ENCODE data around the gene SPIN2B.
"Not testable (repeated sequence)": the region's sequence is repeated elsewhere in the genome, so short reads cannot be mapped to it uniquely, and the experiment has no call there.

SPIN2B gene

DNA sequence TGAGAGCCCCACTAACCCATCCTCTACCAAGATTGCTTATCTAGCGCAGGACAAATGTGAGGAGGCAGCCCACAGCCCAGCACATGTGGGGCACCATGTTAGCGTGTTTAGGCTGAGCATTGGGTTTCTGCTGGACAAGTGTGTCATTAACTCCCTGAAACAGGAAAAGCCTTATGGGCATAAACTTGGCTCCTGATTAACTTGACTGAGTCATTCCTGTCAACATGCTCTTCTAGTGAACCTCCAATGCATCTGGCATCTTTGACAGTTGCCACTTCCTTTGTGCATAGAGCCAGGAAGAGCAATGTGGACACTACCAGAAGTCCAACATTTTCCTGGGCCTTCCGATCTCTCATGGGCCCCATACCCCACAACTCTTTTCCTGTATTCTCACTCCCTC, 13.4 kb upstream of the SPIN2B start:
- TF ChIP-seq POLR2AphosphoS5 (IDR thresholded peaks at IDR 0.05; ENCODE audit: borderline replicate concordance, low read depth, low read length), result no peak
- no peak for TF ChIP-seq FOXP2 (optimal IDR thresholded peaks at IDR 0.05; ENCODE audit: control extremely low read depth, extremely low read length, insufficient read depth)
- no peak for TF ChIP-seq EZH2 (IDR thresholded peaks at IDR 0.05)
- no peaks in the 10 kb centered on the region for H3K9me3 ChIP-seq (ENCODE audit: low read depth, low read length)
- no peak for DNase-seq (ENCODE audit: low read depth, low spot score)
- no peaks in the 10 kb centered on the region for H3K36me3 ChIP-seq (ENCODE audit: insufficient read depth, low read length)
- no peak overlapping the region for H3K9ac ChIP-seq (ENCODE audit: insufficient read length)
- no peak overlapping the region for H3K27ac ChIP-seq
- no peak overlapping the region for H3K4me3 ChIP-seq

DNA sequence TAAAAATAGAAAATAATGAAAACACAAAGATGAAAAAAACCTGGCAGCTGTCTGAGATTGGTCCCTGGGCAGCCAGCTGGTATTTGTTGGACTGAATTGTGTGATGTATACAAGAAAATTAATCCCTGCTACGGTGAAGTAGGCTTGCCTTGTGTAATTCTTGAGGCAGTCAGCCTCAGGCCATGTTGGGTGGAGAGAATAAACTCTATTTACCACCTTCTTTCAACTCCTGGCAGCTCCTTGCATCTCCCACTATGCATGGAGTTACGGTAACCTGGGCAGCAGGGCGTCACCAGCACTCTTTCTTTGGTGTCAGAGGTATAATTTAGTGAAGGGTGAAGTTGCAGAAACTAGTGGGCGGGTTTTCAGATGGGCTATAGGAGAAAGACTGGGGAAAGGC, 12.4 kb upstream of the SPIN2B start:
- TF ChIP-seq FOXP2 (optimal IDR thresholded peaks at IDR 0.05; ENCODE audit: control extremely low read depth, extremely low read length, insufficient read depth) (no peak), EZH2 (IDR thresholded peaks at IDR 0.05) (no peak), POLR2AphosphoS5 (IDR thresholded peaks at IDR 0.05; ENCODE audit: borderline replicate concordance, low read depth, low read length) (no peak)
- Histone ChIP-seq H3K9ac (ENCODE audit: insufficient read length) (no peak overlapping the region), H3K9me3 (ENCODE audit: low read depth, low read length) (no peaks in the 10 kb centered on the region), H3K4me3 (no peak overlapping the region), H3K27ac (no peak overlapping the region), H3K36me3 (ENCODE audit: insufficient read depth, low read length) (no peaks in the 10 kb centered on the region)
- DNase-seq (ENCODE audit: low read depth, low spot score), result no peak

DNA sequence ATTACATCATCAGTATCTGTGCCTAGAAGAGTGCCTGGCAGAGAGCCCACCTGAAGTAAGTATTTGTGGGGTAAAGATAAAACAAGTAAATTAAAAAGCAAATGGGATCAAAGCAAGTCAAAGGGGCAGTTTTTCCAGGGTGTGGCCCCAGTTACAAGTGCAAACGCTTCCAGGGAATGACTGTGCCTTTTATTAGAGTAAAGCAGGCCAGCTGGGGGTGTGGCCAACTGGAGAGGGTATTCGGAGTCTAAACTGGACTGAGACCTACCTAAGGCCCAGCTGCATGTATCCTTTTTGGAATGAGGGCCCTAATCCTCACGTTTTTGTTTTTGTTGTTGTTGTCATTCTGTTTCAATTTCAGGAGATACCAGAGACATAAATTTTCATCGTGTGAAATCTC, 11.9 kb upstream of the SPIN2B start:
- not testable (repeated sequence) for H3K27ac ChIP-seq; H3K9ac ChIP-seq (ENCODE audit: insufficient read length); H3K4me3 ChIP-seq; H3K36me3 ChIP-seq (ENCODE audit: insufficient read depth, low read length); H3K9me3 ChIP-seq (ENCODE audit: low read depth, low read length); DNase-seq (ENCODE audit: low read depth, low spot score)

DNA sequence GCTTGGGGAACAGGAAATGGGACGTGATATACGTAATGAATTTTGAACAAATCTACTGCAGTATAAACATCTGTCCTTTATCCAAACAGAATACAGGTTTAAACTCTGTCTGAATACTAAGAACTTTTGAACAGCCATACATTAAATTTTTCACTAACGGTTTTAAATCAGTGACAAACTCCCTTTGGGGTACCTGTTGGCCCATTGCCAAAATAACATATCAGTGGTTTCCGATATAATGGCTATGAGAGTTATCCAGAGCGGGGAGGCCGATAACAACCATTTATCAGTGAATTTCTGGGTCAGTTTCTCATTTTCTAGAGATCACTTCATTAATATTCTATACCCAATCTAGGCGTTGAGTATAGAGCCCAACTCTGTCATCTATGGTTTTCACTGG, 10.7 kb upstream of the SPIN2B start:
- H3K27ac ChIP-seq, result no peak overlapping the region
- DNase-seq (ENCODE audit: low read depth, low spot score), result no peak
- TF ChIP-seq EZH2 (IDR thresholded peaks at IDR 0.05), result no peak
- TF ChIP-seq POLR2AphosphoS5 (IDR thresholded peaks at IDR 0.05; ENCODE audit: borderline replicate concordance, low read depth, low read length), result no peak
- TF ChIP-seq FOXP2 (optimal IDR thresholded peaks at IDR 0.05; ENCODE audit: control extremely low read depth, extremely low read length, insufficient read depth), result no peak
- no peaks in the 10 kb centered on the region; the same call in 1 of the 2 replicates for H3K36me3 ChIP-seq (ENCODE audit: insufficient read depth, low read length)
- no peak overlapping the region for H3K9ac ChIP-seq (ENCODE audit: insufficient read length)
- H3K9me3 ChIP-seq (ENCODE audit: low read depth, low read length), result no peaks in the 10 kb centered on the region
- H3K4me3 ChIP-seq, result no peak overlapping the region

DNA sequence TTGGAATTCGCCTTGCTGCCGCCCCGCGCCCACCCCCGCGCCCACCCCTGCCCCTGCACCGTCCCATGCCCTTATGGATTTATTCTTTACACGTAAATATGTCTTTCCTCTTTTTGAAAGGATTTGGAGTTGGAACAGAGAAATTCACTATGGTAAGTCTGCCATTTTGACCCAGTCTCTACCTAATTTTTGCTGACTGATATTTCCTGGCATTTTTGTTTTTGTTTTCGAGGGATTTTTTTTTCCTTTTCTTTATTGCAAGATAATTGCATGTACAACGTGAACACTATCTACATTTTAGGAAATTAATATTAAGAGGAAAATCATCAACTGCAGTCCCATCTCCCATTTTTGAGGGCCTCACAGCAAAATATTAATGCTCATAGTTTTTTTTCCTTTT, 468 bp upstream of the SPIN2B start:
- TF ChIP-seq POLR2AphosphoS5 (IDR thresholded peaks at IDR 0.05; ENCODE audit: borderline replicate concordance, low read depth, low read length) (no peak), FOXP2 (optimal IDR thresholded peaks at IDR 0.05; ENCODE audit: control extremely low read depth, extremely low read length, insufficient read depth) (no peak), EZH2 (IDR thresholded peaks at IDR 0.05) (no peak)
- Histone ChIP-seq H3K4me3 (peak overlapping the region; percentile 77), H3K9me3 (ENCODE audit: low read depth, low read length) (no peaks in the 10 kb centered on the region), H3K27ac (no peak overlapping the region), H3K9ac (ENCODE audit: insufficient read length) (peak overlapping the region; percentile 69), H3K36me3 (ENCODE audit: insufficient read depth, low read length) (no peaks in the 10 kb centered on the region; the same call in 1 of the 2 replicates)
- DNase-seq (ENCODE audit: low read depth, low spot score), result no peak

DNA sequence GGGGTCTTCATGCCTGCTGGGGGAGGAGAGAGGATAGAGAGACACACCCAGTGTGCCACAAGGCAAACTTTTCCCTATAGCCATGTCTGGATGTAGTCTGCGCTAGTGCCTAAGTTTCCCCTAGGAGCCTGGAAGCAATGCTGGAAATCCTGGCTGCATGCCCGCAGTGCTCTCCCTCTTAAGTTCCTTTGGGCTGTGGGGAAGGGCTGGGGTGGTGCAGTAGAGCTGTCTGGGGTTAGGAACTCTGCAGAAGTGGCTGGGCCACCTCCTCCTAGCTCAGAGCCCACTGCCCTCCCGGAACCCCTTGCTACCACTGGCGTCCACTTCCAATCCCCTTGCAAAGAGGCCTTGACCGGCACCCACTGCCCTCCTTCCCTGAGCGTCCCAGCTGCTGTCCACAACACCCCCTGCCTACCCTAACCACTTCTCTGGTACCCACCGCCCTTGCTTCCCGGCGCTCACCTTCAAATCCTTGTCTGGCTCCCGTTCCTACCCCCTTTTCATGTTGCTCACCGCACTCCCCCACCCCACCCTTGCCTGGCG, 658 bp downstream of the SPIN2B start:
- DNase-seq (ENCODE audit: low read depth, low spot score); H3K36me3 ChIP-seq (ENCODE audit: insufficient read depth, low read length); H3K27ac ChIP-seq: not testable (repeated sequence)

DNA sequence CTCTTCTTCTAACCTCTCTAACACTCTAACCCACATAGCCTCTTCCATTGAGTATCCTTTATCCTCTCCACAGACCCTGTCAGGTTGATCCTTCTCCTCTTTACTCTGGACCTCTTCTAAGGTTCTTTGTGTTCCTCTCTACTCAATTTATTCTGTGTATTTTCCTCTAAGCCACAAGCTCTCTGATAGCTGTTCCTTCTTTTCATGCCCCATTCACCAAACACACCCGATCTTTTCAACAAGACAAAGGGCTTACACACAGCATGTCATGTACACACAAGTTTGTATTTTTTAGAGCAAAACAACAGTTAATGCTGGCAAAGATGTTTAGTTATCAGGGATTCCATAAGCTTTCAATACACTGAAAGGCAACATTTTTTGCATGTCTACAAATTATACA, 1.9 kb downstream of the SPIN2B start:
- Histone ChIP-seq H3K27ac (no peak overlapping the region), H3K4me3 (no peak overlapping the region), H3K36me3 (ENCODE audit: insufficient read depth, low read length) (no peaks in the 10 kb centered on the region; the same call in 1 of the 2 replicates), H3K9ac (ENCODE audit: insufficient read length) (no peak overlapping the region), H3K9me3 (ENCODE audit: low read depth, low read length) (no peaks in the 10 kb centered on the region)
- DNase-seq (ENCODE audit: low read depth, low spot score), result no peak
- no peak for TF ChIP-seq EZH2 (IDR thresholded peaks at IDR 0.05)

More for the DNA sequence above, 658 bp downstream of the SPIN2B start:
- peak overlapping the region; percentile 77 for H3K4me3 ChIP-seq
- not testable (repeated sequence) for H3K9me3 ChIP-seq (ENCODE audit: low read depth, low read length)
- peak overlapping the region; percentile 73 for H3K9ac ChIP-seq (ENCODE audit: insufficient read length)

DNA sequence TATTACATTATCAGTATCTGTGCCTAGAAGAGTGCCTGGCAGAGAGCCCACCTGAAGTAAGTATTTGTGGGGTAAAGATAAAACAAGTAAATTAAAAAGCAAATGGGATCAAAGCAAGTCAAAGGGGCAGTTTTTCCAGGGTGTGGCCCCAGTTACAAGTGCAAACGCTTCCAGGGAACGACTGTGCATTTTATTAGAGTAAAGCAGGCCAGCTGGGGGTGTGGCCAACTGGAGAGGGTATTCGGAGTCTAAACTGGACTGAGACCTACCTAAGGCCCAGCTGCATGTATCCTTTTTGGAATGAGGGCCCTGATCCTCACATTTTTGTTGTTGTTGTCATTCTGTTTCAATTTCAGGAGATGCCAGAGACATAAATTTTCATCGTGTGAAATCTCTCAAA, 3.8 kb downstream of the SPIN2B start:
- not testable (repeated sequence) for DNase-seq (ENCODE audit: low read depth, low spot score); H3K36me3 ChIP-seq (ENCODE audit: insufficient read depth, low read length); H3K4me3 ChIP-seq; H3K9me3 ChIP-seq (ENCODE audit: low read depth, low read length); H3K9ac ChIP-seq (ENCODE audit: insufficient read length); H3K27ac ChIP-seq

DNA sequence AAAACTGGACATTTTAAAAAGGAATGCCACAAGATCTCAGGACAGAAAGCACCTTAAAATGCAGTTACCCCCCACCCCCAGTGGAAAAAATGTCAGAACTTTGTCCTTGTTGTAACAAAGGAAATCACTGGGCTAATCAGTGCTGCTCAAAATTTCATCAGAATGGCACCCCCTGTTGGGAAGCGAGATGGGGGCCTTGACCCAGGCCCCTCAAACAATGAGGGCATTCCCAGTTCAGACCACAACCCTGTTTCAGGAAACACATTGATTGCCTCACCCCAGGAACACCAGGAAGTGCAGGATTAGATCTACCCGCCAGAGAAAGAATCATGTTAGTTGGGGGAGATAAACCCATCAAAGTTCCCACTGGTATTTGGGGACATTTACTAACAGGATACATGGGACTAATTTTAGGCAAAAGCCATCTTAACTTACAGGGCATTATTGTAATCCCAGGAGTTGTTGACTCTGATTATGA, 16.4 kb downstream of the SPIN2B start:
- Histone ChIP-seq H3K4me3 (no peak overlapping the region), H3K9ac (ENCODE audit: insufficient read length) (no peak overlapping the region), H3K36me3 (ENCODE audit: insufficient read depth, low read length) (no peaks in the 10 kb centered on the region), H3K27ac (no peak overlapping the region), H3K9me3 (ENCODE audit: low read depth, low read length) (no peaks in the 10 kb centered on the region)
- no peak for DNase-seq (ENCODE audit: low read depth, low spot score)
- TF ChIP-seq FOXP2 (optimal IDR thresholded peaks at IDR 0.05; ENCODE audit: control extremely low read depth, extremely low read length, insufficient read depth) (no peak), EZH2 (IDR thresholded peaks at IDR 0.05) (no peak), POLR2AphosphoS5 (IDR thresholded peaks at IDR 0.05; ENCODE audit: borderline replicate concordance, low read depth, low read length) (no peak)

DNA sequence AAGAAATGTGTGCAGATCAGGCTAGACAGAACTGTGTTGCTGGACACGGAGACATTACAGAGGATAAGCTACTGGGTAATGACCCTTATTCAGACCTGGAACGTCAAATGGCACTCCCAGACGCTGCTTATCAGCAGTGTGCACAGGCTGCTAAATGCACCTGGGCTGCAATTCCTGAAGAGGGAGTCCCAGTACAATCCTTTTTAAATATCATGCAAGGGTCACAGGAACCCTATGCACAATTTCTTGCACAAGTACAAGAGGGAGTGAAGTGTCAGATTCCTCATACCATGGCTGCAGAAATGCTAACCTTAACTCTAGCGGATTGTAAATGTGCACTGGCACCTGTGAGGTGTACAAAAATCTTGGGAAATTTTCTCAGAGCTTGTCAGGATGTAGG, 16.9 kb downstream of the SPIN2B start:
- Histone ChIP-seq H3K27ac (no peak overlapping the region), H3K9ac (ENCODE audit: insufficient read length) (no peak overlapping the region), H3K4me3 (no peak overlapping the region), H3K9me3 (ENCODE audit: low read depth, low read length) (no peaks in the 10 kb centered on the region), H3K36me3 (ENCODE audit: insufficient read depth, low read length) (no peaks in the 10 kb centered on the region)
- TF ChIP-seq POLR2AphosphoS5 (IDR thresholded peaks at IDR 0.05; ENCODE audit: borderline replicate concordance, low read depth, low read length) (no peak), EZH2 (IDR thresholded peaks at IDR 0.05) (no peak), FOXP2 (optimal IDR thresholded peaks at IDR 0.05; ENCODE audit: control extremely low read depth, extremely low read length, insufficient read depth) (no peak)
- no peak for DNase-seq (ENCODE audit: low read depth, low spot score)

All from SK-N-MC (cell line).